ENCODE measurements around the gene MAB21L2. TPM values are rescaled to one million over a fixed set of nuclear protein-coding genes. Genes with fewer than 3 reads are reported as not detected.
"Not testable (repeated sequence)": the region's sequence is repeated elsewhere in the genome, so short reads cannot be mapped to it uniquely, and the experiment has no call there.

MAB21L2 gene
- total and polyA plus RNA-seq, 4 donors, result 0.01 to 0.09 (median 0.04) TPM; not detected in 1

- Histone ChIP-seq H3K4me3 (no peak overlapping the region), H3K4me1 (ENCODE audit: control insufficient read depth in 5 of 5, insufficient read depth in 5 of 5, low read length in 5 of 5) (peaks cover 0 to 3% (median 0%) of the 10 kb centered on the region in 5 donors), H3K36me3 (ENCODE audit: control insufficient read depth in 4 of 4, insufficient read depth in 4 of 4, low read length in 4 of 4) (no peaks in the 10 kb centered on the region), H3K27me3 (ENCODE audit: control insufficient read depth in 3 of 3, insufficient read depth in 3 of 3, low read length in 2 of 3) (no peaks in the 10 kb centered on the region), H3K9me3 (ENCODE audit: control insufficient read depth in 4 of 4, insufficient read depth in 3 of 4, low read length in 3 of 4) (no peaks in the 10 kb centered on the region), H3K27ac (ENCODE audit: low read depth in 1 of 2, low read length in 1 of 2) (no peak overlapping the region), H3K9ac (ENCODE audit: insufficient read depth in 1 of 2, low read length in 2 of 2) (no peak overlapping the region)
- 97 to 99% methylated on average over 2 of the region's 2 CpGs for WGBS, 2 donors
- DNase-seq, result no peak
- TF ChIP-seq CTCF (IDR thresholded peaks at IDR 0.05; ENCODE audit: control extremely low read depth, extremely low read depth), result no peak
- no peak for ATAC-seq (ENCODE audit: insufficient read depth, low FRiP score)
Observed at GRCh38 chr4:150562250-150562649, 19.7 kb upstream of the MAB21L2 start.

DNA sequence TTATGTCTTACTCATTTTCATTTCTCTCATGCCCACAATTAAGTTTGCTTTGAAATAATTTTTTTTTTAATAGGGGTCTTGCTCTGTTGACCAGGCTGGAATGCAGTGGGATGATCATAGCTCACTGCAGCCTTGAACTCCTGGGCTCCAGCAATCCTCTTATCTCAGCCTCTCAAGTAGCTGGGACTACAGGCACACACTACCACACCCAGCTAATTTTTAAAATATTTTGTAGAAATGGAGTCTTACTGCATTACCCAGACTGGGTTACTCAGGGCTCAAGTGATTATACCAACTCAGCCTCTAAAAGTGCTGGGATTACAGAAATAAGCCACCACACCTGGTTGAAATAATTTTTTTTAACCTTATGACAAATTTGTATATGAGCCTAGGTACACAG lies 19.2 kb upstream of the MAB21L2 start:
- Histone ChIP-seq H3K4me3 (no peak overlapping the region), H3K4me1 (ENCODE audit: control insufficient read depth in 5 of 5, insufficient read depth in 5 of 5, low read length in 5 of 5) (peaks cover 0 to 3% (median 0%) of the 10 kb centered on the region in 5 donors), H3K27me3 (ENCODE audit: control insufficient read depth in 3 of 3, insufficient read depth in 3 of 3, low read length in 2 of 3) (no peaks in the 10 kb centered on the region), H3K36me3 (ENCODE audit: control insufficient read depth in 4 of 4, insufficient read depth in 4 of 4, low read length in 4 of 4) (no peaks in the 10 kb centered on the region), H3K27ac (ENCODE audit: low read depth in 1 of 2, low read length in 1 of 2) (no peak overlapping the region), H3K9ac (ENCODE audit: insufficient read depth in 1 of 2, low read length in 2 of 2) (no peak overlapping the region), H3K9me3 (ENCODE audit: control insufficient read depth in 4 of 4, insufficient read depth in 3 of 4, low read length in 3 of 4) (no peaks in the 10 kb centered on the region)
- no peak for DNase-seq
- ATAC-seq (ENCODE audit: insufficient read depth, low FRiP score), result no peak
- TF ChIP-seq CTCF (IDR thresholded peaks at IDR 0.05; ENCODE audit: control extremely low read depth, extremely low read depth), result no peak

- DNase-seq; H3K27ac ChIP-seq (ENCODE audit: low read depth in 1 of 2, low read length in 1 of 2); H3K9ac ChIP-seq (ENCODE audit: insufficient read depth in 1 of 2, low read length in 2 of 2); H3K36me3 ChIP-seq (ENCODE audit: control insufficient read depth in 4 of 4, insufficient read depth in 4 of 4, low read length in 4 of 4); H3K4me3 ChIP-seq; ATAC-seq (ENCODE audit: insufficient read depth, low FRiP score); H3K9me3 ChIP-seq (ENCODE audit: control insufficient read depth in 4 of 4, insufficient read depth in 3 of 4, low read length in 3 of 4); H3K4me1 ChIP-seq (ENCODE audit: control insufficient read depth in 5 of 5, insufficient read depth in 5 of 5, low read length in 5 of 5); H3K27me3 ChIP-seq (ENCODE audit: control insufficient read depth in 3 of 3, insufficient read depth in 3 of 3, low read length in 2 of 3): not testable (repeated sequence)
- WGBS, 2 donors, result 97 to 98% methylated on average over 2 of the region's 2 CpGs
Observed at GRCh38 chr4:150564967-150565366, 17.0 kb upstream of the MAB21L2 start.

GRCh38 chr4:150567070-150567469 lies 14.9 kb upstream of the MAB21L2 start:
- no peak overlapping the region for H3K27ac ChIP-seq (ENCODE audit: low read depth in 1 of 2, low read length in 1 of 2)
- ATAC-seq (ENCODE audit: insufficient read depth, low FRiP score) (no peak), DNase-seq (no peak)
- H3K4me3 ChIP-seq, result no peak overlapping the region
- H3K4me1 ChIP-seq (ENCODE audit: control insufficient read depth in 5 of 5, insufficient read depth in 5 of 5, low read length in 5 of 5), result no peaks in the 10 kb centered on the region
- no peaks in the 10 kb centered on the region for H3K9me3 ChIP-seq (ENCODE audit: control insufficient read depth in 4 of 4, insufficient read depth in 3 of 4, low read length in 3 of 4)
- WGBS, 2 donors, result 90 to 93% methylated on average over 3 of the region's 3 CpGs
- TF ChIP-seq CTCF (IDR thresholded peaks at IDR 0.05; ENCODE audit: control extremely low read depth, extremely low read depth), result no peak
- no peaks in the 10 kb centered on the region for H3K27me3 ChIP-seq (ENCODE audit: control insufficient read depth in 3 of 3, insufficient read depth in 3 of 3, low read length in 2 of 3)
- no peaks in the 10 kb centered on the region for H3K36me3 ChIP-seq (ENCODE audit: control insufficient read depth in 4 of 4, insufficient read depth in 4 of 4, low read length in 4 of 4)
- no peak overlapping the region for H3K9ac ChIP-seq (ENCODE audit: insufficient read depth in 1 of 2, low read length in 2 of 2)

Measured in lung (tissue), 12 donors.